K562 (cell line): ENCODE data around the gene GRIPAP1. TPM values are rescaled to one million over a fixed set of nuclear protein-coding genes. Genes with fewer than 3 reads are reported as not detected.

Experiments used
- ASH1L ChIP-seq: fragments of 450-650 bp; IDR thresholded peaks from 2 replicates; pipeline ENCODE4 v1.6.1; 2018; ENCODE audit warnings: borderline replicate concordance, mild to moderate bottlenecking, low read depth; ENCODE audit not compliant: partially characterized antibody
- CBX3 ChIP-seq, 2 experiments: IDR thresholded peaks; 1 replicate in 1 of 2; 2 replicates in 1 of 2; pipeline ENCODE4 v1.6.1; 2012; ENCODE audit warnings: inconsistent platforms in 2 of 2, low read length in 2 of 2, borderline replicate concordance in 1 of 2, control low read depth in 1 of 2
- DDX20 ChIP-seq: fragments of 450-650 bp; IDR thresholded peaks from 2 replicates; pipeline ENCODE4 v1.6.1; 2016; ENCODE audit warnings: missing genetic modification characterization, low read depth, mild to moderate bottlenecking, missing compliant biosample characterization, moderate library complexity
- E2F8 ChIP-seq: fragments of 450-650 bp; IDR thresholded peaks from 2 replicates; pipeline ENCODE4 v1.7.1; 2018; ENCODE audit warnings: mild to moderate bottlenecking, low read depth; ENCODE audit not compliant: partially characterized antibody
- GABPB2 ChIP-seq: fragments of 250-450 bp; sonication (Bioruptor Pico); conservative IDR thresholded peaks from 2 replicates; pipeline ENCODE4 v1.5.1; 2021; ENCODE audit warnings: mild to moderate bottlenecking
- HDAC3 ChIP-seq: fragments of 450-650 bp; IDR thresholded peaks from 2 replicates; pipeline ENCODE4 v1.6.1; 2018; ENCODE audit warnings: borderline replicate concordance, mild to moderate bottlenecking, moderate library complexity; ENCODE audit not compliant: partially characterized antibody
- HDGF ChIP-seq: fragments of 450-650 bp; IDR thresholded peaks from 2 replicates; pipeline ENCODE4 v1.6.1; 2016
- JUN ChIP-seq, 2 experiments: sonication (generic) in 1 of 2; formaldehyde crosslinking in 1 of 2; IDR thresholded peaks; 2 replicates each; pipeline versions ENCODE4 v1.6.1 to v1.8.0; 2012 to 2022; ENCODE audit warnings: borderline replicate concordance in 2 of 2, mild to moderate bottlenecking in 2 of 2, improper control_type of control experiment in 1 of 2, low read depth in 1 of 2, low read length in 1 of 2, missing genetic modification reagents in 1 of 2
- MTA2 ChIP-seq: fragments of 450-650 bp; IDR thresholded peaks from 2 replicates; pipeline ENCODE4 v1.6.1; 2016; ENCODE audit warnings: low read depth
- MTA3 ChIP-seq: fragments of 450-650 bp; formaldehyde crosslinking; IDR thresholded peaks from 2 replicates; pipeline ENCODE4 v1.6.1; 2017; ENCODE audit warnings: mild to moderate bottlenecking, borderline replicate concordance
- NR1H2 ChIP-seq: sonication (generic); formaldehyde crosslinking; IDR thresholded peaks from 2 replicates; pipeline ENCODE4 v1.4.0; 2020; ENCODE audit warnings: mild to moderate bottlenecking, missing genetic modification reagents
- RBM22 ChIP-seq: fragments of 200-400 bp; formaldehyde crosslinking; IDR thresholded peaks from 2 replicates; pipeline ENCODE4 v1.6.1; 2018; ENCODE audit warnings: low read length, low read depth; ENCODE audit not compliant: poor library complexity, severe bottlenecking
- RUNX1 ChIP-seq: sonication (generic); IDR thresholded peaks from 2 replicates; pipeline ENCODE4 v1.6.1; 2016; ENCODE audit warnings: antibody characterized with exemption, low read depth
- SP2 ChIP-seq: IDR thresholded peaks from 2 replicates; pipeline ENCODE4 v1.6.1; 2011; ENCODE audit warnings: mild to moderate bottlenecking, low read depth, low read length, moderate library complexity; ENCODE audit not compliant: poor library complexity, severe bottlenecking; ENCODE audit errors: extremely low read depth
- THAP12 ChIP-seq: fragments of 250-450 bp; sonication (Bioruptor Pico); IDR thresholded peaks from 2 replicates; pipeline ENCODE4 v1.9.0; 2021; ENCODE audit warnings: mild to moderate bottlenecking, inconsistent platforms
- THRA ChIP-seq: fragments of 450-650 bp; IDR thresholded peaks from 2 replicates; pipeline ENCODE4 v1.6.1; 2017; ENCODE audit warnings: mild to moderate bottlenecking, moderate library complexity
- U2AF1 ChIP-seq: fragments of 200-400 bp; formaldehyde crosslinking; optimal IDR thresholded peaks from 2 replicates; pipeline ENCODE3; 2017; ENCODE audit warnings: mild to moderate bottlenecking, low read depth, low read length, moderate library complexity
- ZNF212 ChIP-seq: fragments of 450-650 bp; formaldehyde crosslinking; IDR thresholded peaks from 2 replicates; pipeline ENCODE4 v1.4.0; 2020; ENCODE audit warnings: mild to moderate bottlenecking
- ZNF583 ChIP-seq: fragments of 250-450 bp; sonication (Bioruptor Pico); IDR thresholded peaks from 2 replicates; pipeline ENCODE4 v1.4.0; 2020
- ZNF695 ChIP-seq: fragments of 450-650 bp; formaldehyde crosslinking; IDR thresholded peaks from 2 replicates; pipeline ENCODE4 v1.4.0; 2020; ENCODE audit warnings: mild to moderate bottlenecking, moderate library complexity
- ZNF699 ChIP-seq: fragments of 250-450 bp; sonication (Bioruptor Pico); IDR thresholded peaks from 2 replicates; pipeline ENCODE4 v1.8.0; 2021; ENCODE audit warnings: mild to moderate bottlenecking, moderate library complexity; ENCODE audit not compliant: insufficient replicate concordance
- ZNF785 ChIP-seq: fragments of 250-450 bp; sonication (Bioruptor Pico); IDR thresholded peaks from 2 replicates; pipeline ENCODE4 v1.4.0; 2020; ENCODE audit warnings: mild to moderate bottlenecking
- polyA plus RNA-seq, 8 experiments: library from polyadenylated mRNA; depleted of rRNA in 4 of 8; stranded (reverse) in 5 of 8; unstranded in 3 of 8; fragments of >200 nt; fragmentation: Nextera tagmentation in 2 of 8; fragmentation: Illumina TruSeq in 1 of 8; extraction: Ambion mirVana in 2 of 8; extraction: Trizol in 1 of 8; gene quantifications; 2 replicates each; pipeline versions ENCODE4 v1.2.1 to v1.2.3, GENCODE V29; 2011 to 2014; ENCODE audit warnings: inconsistent platforms in 1 of 8, missing spikeins in 1 of 8
- total RNA-seq, 7 experiments: library from RNA; depleted of rRNA in 6 of 7; stranded (reverse); fragments of >200 nt in 6 of 7; fragmentation: Illumina TruSeq in 2 of 7; extraction: Trizol in 2 of 7; gene quantifications; 2 replicates each; pipeline versions ENCODE4 v1.2.1 to v1.2.3, GENCODE V29; 2011 to 2021; ENCODE audit warnings: low replicate concordance in 1 of 7

The GRIPAP1 gene
- total and polyA plus RNA-seq, 9 of the 15 experiments (the other 6 are each of a cell fraction or from before 2014, with no cell fraction given) = 4.1 to 41.6 (median 24.0) TPM

- TF ChIP-seq RBM22 (no peak), SP2 (no peak), HDGF (no peak), RUNX1 (peak; percentile 98), ZNF785 (CRISPR knock-in tag) (no peak), ZNF212 (CRISPR knock-in tag) (no peak), U2AF1 (no peak), GABPB2 (no peak), JUN (IDR thresholded peaks at IDR 0.05; ENCODE audit: borderline replicate concordance, low read depth, low read length) (no peak), JUN (CRISPR knock-in tag; IDR thresholded peaks at IDR 0.05; ENCODE audit: borderline replicate concordance) (no peak), ZNF699 (no peak), THAP12 (CRISPR knock-in tag) (no peak), E2F8 (peak; percentile 44), HDAC3 (peak; percentile 76), ASH1L (no peak), DDX20 (tag) (no peak), MTA2 (no peak), ZNF583 (CRISPR knock-in tag) (no peak; the same call in 1 of the 2 replicates), CBX3 (IDR thresholded peaks at IDR 0.05; ENCODE audit: borderline replicate concordance in 1 of 2, low read length in 2 of 2) (no peak), ZNF695 (CRISPR knock-in tag) (no peak), MTA3 (peak; percentile 71; the same call in 1 of the 2 replicates), THRA (no peak), NR1H2 (CRISPR knock-in tag) (no peak)
These were observed 64.8 kb downstream of the GRIPAP1 start (continued) for GRCh38 chrX:48937054-48937907.
